Activated naive CD8-positive, alpha-beta T cell treated with anti-CD3 and anti-CD28 coated beads, Interleukin-2, amount 50 U/mL, for 16 hours (primary cell): ENCODE data around the gene STAT3.
"Not testable (repeated sequence)": the region's sequence is repeated elsewhere in the genome, so short reads cannot be mapped to it uniquely, and the experiment has no call there.

Experiments
- DNase-seq: peaks from one replicate; pipeline ENCODE4 v3.0.0-alpha.2; 2020; ENCODE audit warnings: low read depth, low spot score

STAT3 gene

GRCh38 chr17:42299361-42299760 lies 88.9 kb downstream of the STAT3 start:
- not testable (repeated sequence) for DNase-seq

DNA sequence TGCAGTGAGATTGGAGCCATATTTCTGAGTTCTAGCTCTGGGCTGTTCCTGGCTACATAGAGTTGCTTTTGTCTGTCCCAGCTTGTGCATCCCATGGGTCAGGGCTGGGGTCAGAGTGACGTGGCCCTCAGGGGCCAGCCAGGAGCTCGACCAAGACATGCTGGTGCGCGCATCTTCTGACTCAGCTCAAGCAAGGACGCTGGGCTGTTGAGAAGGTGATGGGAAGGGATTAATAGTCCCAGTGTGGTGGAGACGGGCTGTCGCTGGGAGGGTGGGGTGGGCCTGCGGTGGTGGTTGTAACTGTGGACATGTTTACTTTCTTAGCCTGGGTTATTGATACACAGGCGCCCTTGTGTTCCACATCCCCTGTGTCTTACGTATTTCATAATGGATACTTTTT lies 90.5 kb downstream of the STAT3 start:
- not testable (repeated sequence) for DNase-seq

- no peak for DNase-seq
These were observed 92.2 kb downstream of the STAT3 start for GRCh38 chr17:42296012-42296411.

GRCh38 chr17:42294469-42295398 lies 93.5 kb downstream of the STAT3 start:
- no peak for DNase-seq

GRCh38 chr17:42291129-42291528 lies 97.1 kb downstream of the STAT3 start:
- no peak for DNase-seq

DNA sequence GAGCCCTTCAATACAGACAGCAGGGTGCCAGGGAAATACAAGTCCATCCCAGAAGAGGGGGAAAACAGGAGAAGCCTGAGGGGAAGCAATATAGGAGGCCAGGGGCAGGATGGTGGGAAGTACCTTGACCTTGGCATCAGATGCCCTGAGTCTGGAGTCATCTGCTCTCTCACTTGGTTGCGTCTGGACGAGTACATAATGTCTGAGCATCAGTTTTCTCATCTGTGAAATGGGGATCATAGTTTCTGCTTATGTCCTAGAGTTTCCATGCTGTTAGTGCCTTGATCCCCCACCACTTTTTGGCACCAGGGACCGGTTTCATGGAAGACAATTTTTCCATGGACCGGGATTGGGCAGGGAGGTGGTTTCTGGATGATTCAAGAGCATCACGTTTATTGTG lies 97.7 kb downstream of the STAT3 start:
- no peak for DNase-seq

DNA sequence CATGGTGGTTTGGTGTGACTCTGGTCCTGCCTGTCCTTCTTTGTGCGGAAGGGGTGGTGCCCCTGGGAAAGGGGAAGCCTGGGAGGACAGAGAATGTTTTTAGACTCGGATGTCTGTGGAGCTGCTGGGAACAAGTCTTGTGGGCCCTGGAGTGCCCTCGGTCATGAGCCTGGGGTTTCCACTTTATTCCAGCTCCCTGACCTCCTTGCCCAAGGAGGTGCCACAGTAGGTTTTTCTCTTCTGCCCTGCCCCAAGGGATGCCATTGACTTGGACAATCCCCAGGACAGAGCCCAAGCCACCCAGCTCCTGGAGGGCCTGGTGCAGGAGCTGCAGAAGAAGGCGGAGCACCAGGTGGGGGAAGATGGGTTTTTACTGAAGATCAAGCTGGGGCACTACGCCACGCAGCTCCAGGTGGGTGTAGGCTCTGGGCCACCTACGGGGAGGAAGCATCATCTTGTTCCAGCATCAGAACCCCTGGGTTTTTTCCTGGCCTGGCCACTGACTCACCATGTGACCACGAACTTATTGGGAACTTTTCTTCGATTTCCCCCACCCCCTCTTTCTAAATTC lies 98.5 kb downstream of the STAT3 start:
- no peak for DNase-seq

DNA sequence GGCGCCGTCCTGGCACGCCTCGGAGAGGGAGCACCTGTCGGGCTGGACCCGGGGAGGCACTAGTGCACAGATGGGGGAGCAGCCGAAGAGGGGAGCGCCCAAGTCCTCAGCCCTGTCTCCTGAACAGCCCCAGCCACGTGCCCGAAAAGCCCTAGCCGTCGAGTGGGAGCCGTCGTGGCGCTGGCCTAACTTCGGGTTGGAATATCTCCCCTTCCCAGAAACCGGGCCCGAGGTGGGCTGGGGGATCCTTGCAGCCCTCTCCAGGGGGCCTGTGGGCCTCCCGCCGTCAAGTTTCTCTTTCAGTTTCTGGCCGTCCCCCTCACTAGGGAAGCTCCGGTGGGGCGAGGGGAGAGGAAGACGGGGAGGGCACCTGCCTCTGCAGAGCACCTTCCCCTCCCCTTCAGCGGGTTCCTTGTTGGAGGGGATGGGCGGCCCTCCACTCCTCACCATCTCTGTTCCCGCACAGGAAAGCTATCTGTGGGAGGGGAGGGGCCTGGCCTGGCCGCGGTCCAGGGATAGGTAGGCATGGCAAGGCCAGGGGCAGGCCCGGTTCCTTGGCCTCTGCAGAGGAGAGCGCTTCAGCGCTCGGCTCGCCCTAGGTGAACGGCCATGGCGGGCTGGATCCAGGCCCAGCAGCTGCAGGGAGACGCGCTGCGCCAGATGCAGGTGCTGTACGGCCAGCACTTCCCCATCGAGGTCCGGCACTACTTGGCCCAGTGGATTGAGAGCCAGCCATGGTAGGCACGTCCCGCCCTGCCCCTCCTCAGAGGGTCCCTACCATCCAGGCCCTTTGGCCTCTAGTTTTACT lies 99.2 kb downstream of the STAT3 start:
- no peak for DNase-seq

GRCh38 chr17:42287977-42288802 lies 100.1 kb downstream of the STAT3 start, which contains the start of gene STAT5A:
Gene STAT5A (plus strand): TSS chr17:42288498. CDS start chr17:42289412, 914 bp downstream.
- DNase-seq, result no peak

DNA sequence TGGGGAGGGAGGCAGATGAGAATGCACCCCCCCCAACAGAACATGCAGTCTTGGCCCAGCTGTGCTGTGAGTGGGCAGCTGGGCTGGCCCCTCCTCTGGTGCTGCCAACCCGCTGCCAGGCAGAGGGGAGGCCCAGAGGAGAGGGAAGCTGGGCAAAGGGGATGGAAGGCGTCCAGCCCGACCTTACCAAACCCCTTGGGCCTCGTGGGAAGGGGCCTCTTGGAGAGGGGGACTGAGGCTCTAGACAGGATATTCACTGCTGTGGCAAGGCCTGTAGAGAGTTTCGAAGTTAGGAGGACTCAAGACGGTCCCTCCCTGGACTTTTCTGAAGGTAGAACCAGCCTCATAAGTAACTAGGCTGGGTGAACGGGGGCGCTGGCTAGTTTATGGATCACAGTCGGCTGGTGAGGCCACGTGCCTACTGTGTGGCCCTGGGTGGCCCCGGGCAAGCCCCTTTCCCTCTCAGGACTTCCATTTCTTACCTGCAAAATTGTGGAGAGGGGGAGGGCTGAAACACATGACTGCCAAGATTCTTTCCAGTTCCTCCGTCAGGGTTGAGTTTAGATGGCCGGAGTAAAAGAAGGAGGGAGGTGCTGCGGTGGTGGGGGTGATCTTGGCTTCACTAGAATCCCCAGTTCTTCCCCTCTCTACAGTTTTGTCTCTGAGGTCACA lies 100.8 kb downstream of the STAT3 start:
- DNase-seq, result no peak

- no peak for DNase-seq
These were observed 101.6 kb downstream of the STAT3 start for GRCh38 chr17:42286411-42287221.

- no peak for DNase-seq
These were observed 102.7 kb downstream of the STAT3 start for GRCh38 chr17:42285346-42286050.

DNA sequence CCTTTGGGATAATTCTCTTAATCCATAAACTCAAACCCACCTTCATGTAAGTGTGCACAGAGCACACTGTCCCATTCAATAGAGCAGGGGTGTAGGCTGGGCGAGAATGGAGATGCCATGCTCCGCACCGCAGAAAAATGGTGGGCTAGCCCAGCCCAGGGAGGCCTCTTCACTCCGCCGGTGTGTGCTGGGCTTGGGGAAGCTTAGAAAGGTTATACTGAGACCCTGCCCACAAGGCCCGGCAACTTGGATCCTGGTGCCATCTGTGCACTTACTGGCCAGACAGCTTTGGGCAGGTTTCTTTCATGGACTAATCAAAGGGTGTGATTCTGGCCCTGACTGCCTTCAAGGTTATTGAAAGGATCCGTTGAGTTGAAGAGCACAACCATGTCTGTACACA lies 103.7 kb downstream of the STAT3 start:
- no peak for DNase-seq

DNA sequence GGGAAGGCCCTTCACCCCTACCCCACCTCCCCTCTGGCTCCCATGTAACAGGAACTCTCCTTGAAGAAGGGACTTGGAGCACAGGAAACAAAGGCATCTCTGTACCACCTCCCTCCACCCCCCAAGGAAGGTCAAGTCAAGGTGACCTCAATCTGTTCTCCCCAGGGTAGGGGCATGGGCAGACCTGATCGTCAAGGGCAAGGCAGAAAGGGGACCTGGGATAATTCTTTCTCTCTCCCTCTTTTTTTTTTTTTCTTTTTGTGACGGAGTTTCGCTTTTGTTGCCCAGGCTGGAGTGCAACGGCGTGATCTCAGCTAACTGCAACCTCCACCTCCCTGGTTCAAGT lies 104.2 kb downstream of the STAT3 start:
- no peak for DNase-seq

DNA sequence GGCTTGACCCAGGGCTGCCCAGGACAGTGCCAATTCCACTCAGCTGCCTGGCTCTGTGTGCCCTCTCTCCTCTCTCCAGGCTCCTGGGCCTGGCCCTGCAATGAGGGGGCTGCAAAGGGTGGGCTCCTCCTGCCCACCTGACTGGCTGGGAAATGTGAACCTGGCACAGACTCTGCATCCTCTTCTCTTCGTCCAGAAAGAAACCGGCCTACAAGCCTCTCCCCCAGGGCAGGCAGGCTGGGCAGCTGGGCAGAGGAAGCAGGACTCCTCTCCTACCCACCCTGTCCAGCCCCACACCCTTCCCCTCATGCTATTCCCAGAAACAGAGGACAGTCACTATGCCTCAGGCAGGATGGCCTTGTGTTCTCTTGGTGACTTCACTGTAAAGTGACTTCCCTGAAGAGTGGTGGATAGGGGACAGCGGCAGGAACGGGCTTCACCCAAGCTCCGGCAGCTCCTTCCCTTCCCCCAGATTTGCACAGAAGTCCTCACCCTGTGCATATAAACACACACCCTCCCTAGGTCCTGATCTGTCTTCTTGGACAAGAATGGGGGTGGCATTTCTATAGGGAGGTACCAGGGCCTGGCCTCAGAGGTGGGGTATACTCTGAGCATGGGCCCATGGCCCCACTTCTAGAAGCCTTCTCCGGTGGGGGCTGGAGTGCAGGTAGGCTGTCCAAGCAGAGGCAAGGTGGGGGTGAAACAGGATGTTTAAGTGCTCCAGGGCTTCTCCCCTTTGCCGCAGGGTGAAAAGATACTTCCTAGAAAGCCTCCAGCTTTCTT lies 104.8 kb downstream of the STAT3 start:
- no peak for DNase-seq

- no peak for DNase-seq
These were observed 105.7 kb downstream of the STAT3 start for GRCh38 chr17:42282478-42283080.

- DNase-seq, result no peak
These were observed 106.6 kb downstream of the STAT3 start for GRCh38 chr17:42281571-42282096.
